Hepatocyte (in vitro differentiated cells): ENCODE data around the gene KRT27. TPM values are rescaled to one million over a fixed set of nuclear protein-coding genes. Genes with fewer than 3 reads are reported as not detected.

ENCODE experiments used
- DNase-seq: peaks from one replicate; pipeline ENCODE4 v3.0.0-alpha.2; 2016; ENCODE audit warnings: low spot score
- H2AFZ ChIP-seq: fragments of 200-600 bp; sonication (generic); 2 replicates; pipeline ENCODE4 v1.6.0; 2016; ENCODE audit warnings: antibody characterized with exemption, mild to moderate bottlenecking
- H3K27ac ChIP-seq: fragments of 200-600 bp; sonication (generic); 2 replicates; pipeline ENCODE4 v1.5.1; 2016; ENCODE audit warnings: mild to moderate bottlenecking
- H3K27me3 ChIP-seq: fragments of 200-600 bp; sonication (generic); 2 replicates; pipeline ENCODE4 v1.6.1; 2016
- H3K36me3 ChIP-seq: fragments of 200-600 bp; sonication (generic); replicated peaks from 2 replicates; pipeline ENCODE4 v1.5.1; 2016; ENCODE audit warnings: low read depth; ENCODE audit not compliant: insufficient read depth
- H3K4me1 ChIP-seq: fragments of 200-600 bp; sonication (generic); 2 replicates; pipeline ENCODE4 v1.5.1; 2016; ENCODE audit warnings: mild to moderate bottlenecking, moderate library complexity; ENCODE audit not compliant: insufficient read depth
- H3K4me2 ChIP-seq: fragments of 200-600 bp; sonication (generic); 2 replicates; pipeline ENCODE4 v1.6.0; 2016
- H3K4me3 ChIP-seq: fragments of 200-600 bp; sonication (generic); 2 replicates; pipeline ENCODE4 v1.5.1; 2016; ENCODE audit warnings: mild to moderate bottlenecking
- H3K79me2 ChIP-seq: fragments of 200-600 bp; sonication (generic); 2 replicates; pipeline ENCODE4 v1.6.0; 2017; ENCODE audit warnings: mild to moderate bottlenecking
- H3K9me2 ChIP-seq: fragments of 200-600 bp; sonication (generic); replicated peaks from 2 replicates; pipeline ENCODE4 v1.6.0; 2017; ENCODE audit warnings: mild to moderate bottlenecking; ENCODE audit not compliant: insufficient read depth
- H3K9me3 ChIP-seq: fragments of 200-600 bp; sonication (generic); 2 replicates; pipeline ENCODE4 v1.5.1; 2016; ENCODE audit warnings: low read depth, mild to moderate bottlenecking
- H4K20me1 ChIP-seq: fragments of 200-600 bp; sonication (generic); 2 replicates; pipeline ENCODE4 v1.6.0; 2016; ENCODE audit warnings: mild to moderate bottlenecking; ENCODE audit not compliant: insufficient read depth, poor library complexity, severe bottlenecking
- EZH2 ChIP-seq: fragments of 200-600 bp; sonication (generic); IDR thresholded peaks from 2 replicates; pipeline ENCODE4 v1.6.1; 2016; ENCODE audit warnings: antibody characterized with exemption, mild to moderate bottlenecking, borderline replicate concordance
- EZH2phosphoT487 ChIP-seq: fragments of 200-600 bp; sonication (generic); IDR thresholded peaks from one replicate; pipeline ENCODE4 v1.6.1; 2018; ENCODE audit warnings: antibody characterized with exemption, mild to moderate bottlenecking, low read depth, moderate library complexity; ENCODE audit not compliant: unreplicated experiment, severe bottlenecking
- WGBS: methylation state at CpG from one replicate; pipeline ENCODE4 v1.1.6; 2016; ENCODE audit warnings: low lambda C conversion rate; ENCODE audit errors: missing lambda C conversion rate; 5-methylcytosine and 5-hydroxymethylcytosine counted together
- polyA plus RNA-seq: library from polyadenylated mRNA; unstranded; fragments of >200 nt; fragmentation: Nextera tagmentation; extraction: Ambion mirVana; gene quantifications from 2 replicates; pipeline ENCODE4 v1.2.1, GENCODE V29; 2016
- total RNA-seq: library from RNA; depleted of rRNA; stranded (reverse); fragments of >200 nt; gene quantifications from 2 replicates; pipeline ENCODE4 v1.2.3, GENCODE V29; 2014
- TF ChIP-seq, protein P1 (sequence below): fragments of 200-600 bp; sonication (generic); IDR thresholded peaks from 2 replicates; pipeline ENCODE4 v1.5.1; 2016; ENCODE audit warnings: antibody characterized with exemption, mild to moderate bottlenecking; ENCODE audit not compliant: poor library complexity

KRT27 gene
- total and polyA plus RNA-seq, 2 experiments from 2014 or later = not detected

DNA sequence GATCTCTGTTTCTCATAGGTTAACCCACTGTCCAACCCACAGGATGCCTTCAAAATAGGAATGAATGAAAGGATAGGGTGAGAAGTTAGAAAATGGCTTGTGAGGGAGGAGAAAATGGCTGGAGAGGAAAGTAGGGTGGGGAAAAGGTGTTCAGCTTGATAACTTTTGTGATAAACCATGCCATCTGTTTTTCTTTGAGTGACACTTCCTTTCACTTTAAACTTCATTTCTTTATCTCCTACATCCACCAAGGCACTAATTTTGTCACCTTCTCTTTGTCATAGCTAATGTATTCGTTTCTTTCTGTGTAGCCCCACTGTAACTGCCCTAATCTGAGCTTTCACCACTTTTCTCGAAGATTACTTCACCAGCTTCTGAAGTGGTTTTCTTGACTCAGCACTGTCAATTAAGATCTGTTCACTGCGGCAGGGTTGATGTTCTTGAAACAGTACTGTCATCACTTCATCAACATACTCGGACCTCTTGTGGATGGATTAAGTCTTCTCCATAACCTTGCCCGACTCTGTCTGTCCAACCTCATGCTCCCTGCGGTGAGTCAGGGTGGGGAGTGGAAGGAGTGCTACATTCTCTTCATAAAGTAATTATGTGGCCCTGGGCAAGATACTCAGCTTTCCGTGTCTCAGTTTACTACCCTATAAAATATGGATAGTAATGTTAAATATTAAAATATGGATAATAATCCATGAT lies 45.5 kb upstream of the KRT27 start:
- Histone ChIP-seq H3K36me3 (no peaks in the 10 kb centered on the region), H3K9me3 (no peaks in the 10 kb centered on the region), H3K9me2 (no peaks in the 10 kb centered on the region), H3K4me2 (no peak overlapping the region), H3K4me3 (no peak overlapping the region), H4K20me1 (no peaks in the 10 kb centered on the region), H3K27me3 (no peaks in the 10 kb centered on the region), H3K4me1 (no peaks in the 10 kb centered on the region), H3K79me2 (peaks cover 16% of the 10 kb centered on the region), H2AFZ (no peak overlapping the region), H3K27ac (no peak overlapping the region)
- 78% methylated on average over 7 of the region's 7 CpGs for WGBS
- DNase-seq = no peak
- TF ChIP-seq, protein P1, sequence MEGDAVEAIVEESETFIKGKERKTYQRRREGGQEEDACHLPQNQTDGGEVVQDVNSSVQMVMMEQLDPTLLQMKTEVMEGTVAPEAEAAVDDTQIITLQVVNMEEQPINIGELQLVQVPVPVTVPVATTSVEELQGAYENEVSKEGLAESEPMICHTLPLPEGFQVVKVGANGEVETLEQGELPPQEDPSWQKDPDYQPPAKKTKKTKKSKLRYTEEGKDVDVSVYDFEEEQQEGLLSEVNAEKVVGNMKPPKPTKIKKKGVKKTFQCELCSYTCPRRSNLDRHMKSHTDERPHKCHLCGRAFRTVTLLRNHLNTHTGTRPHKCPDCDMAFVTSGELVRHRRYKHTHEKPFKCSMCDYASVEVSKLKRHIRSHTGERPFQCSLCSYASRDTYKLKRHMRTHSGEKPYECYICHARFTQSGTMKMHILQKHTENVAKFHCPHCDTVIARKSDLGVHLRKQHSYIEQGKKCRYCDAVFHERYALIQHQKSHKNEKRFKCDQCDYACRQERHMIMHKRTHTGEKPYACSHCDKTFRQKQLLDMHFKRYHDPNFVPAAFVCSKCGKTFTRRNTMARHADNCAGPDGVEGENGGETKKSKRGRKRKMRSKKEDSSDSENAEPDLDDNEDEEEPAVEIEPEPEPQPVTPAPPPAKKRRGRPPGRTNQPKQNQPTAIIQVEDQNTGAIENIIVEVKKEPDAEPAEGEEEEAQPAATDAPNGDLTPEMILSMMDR = no peak
- TF ChIP-seq EZH2 = no peak
- TF ChIP-seq EZH2phosphoT487 = no peak

DNA sequence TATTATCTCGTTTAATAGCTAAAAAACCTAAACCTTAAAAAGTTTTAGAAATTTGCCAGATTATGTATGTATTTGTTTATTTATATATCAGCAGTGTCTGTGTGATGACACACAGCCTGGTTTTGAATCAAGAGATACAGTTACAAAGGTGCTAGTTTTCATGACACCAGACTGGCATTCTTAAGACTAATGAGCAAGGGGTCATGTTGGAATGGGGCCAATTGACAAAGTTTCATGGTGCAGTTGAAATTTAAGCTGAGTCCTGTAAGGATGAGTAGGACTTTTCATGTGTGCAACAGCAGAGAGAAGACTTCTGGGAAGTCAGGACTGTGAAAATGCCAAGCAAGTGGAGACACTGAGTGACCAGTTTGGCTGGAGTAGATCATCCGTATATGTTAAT lies 43.2 kb upstream of the KRT27 start:
- Histone ChIP-seq H3K4me3 (no peak overlapping the region), H3K27ac (no peak overlapping the region), H4K20me1 (no peaks in the 10 kb centered on the region), H3K27me3 (no peaks in the 10 kb centered on the region), H3K36me3 (no peaks in the 10 kb centered on the region), H3K4me2 (no peak overlapping the region), H3K79me2 (peaks cover 20% of the 10 kb centered on the region), H3K9me3 (no peaks in the 10 kb centered on the region), H3K9me2 (no peaks in the 10 kb centered on the region), H3K4me1 (no peaks in the 10 kb centered on the region), H2AFZ (no peak overlapping the region)
- TF ChIP-seq EZH2 = no peak
- TF ChIP-seq, protein P1 = no peak
- TF ChIP-seq EZH2phosphoT487 = no peak
- no peak for DNase-seq
- 89% methylated on average over 2 of the region's 2 CpGs for WGBS

DNA sequence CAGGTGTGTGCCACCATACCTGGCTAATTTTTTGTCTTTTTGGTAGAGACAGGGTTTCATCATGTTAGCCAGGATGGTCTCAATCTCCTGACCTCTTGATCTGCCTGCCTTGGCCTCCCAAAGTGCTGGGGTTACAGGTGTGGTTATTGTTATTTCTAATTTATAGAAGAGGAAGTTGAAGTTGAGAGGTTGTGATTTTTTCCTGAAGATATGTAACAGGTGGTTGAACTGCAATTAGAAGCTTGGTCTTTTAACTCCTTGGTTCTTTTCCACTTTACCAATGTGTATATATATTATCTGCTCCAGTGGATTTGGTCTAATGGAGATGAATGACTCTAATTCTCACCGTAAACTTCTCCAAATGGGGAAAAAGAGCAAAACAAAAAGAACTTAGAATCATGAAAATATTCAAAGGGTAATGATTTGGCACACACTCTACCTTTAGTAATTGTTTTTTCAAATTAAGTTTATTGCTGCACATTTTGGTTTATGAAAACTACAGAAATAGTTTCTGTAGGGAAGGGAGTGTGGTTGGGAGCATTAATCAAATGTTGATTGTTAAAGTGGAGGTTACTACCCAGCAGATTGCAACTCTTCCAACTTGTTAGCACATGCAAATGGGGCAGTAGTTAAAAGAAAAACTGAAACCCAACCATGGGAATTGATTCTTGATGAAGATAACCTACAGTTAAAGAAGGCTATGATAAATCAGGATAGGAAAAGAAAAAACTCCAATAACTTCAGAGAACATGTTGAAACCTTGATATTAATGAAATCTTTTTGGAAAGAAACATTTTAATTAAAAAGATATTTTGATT lies 41.9 kb upstream of the KRT27 start:
- no peak overlapping the region for H3K4me3 ChIP-seq
- TF ChIP-seq, protein P1 = no peak
- TF ChIP-seq EZH2 (no peak), EZH2phosphoT487 (no peak)
- no peak for DNase-seq
- no peaks in the 10 kb centered on the region for H3K27me3 ChIP-seq
- H3K36me3 ChIP-seq = no peaks in the 10 kb centered on the region
- H3K79me2 ChIP-seq = peaks cover 29% of the 10 kb centered on the region
- peaks cover 10% of the 10 kb centered on the region for H3K4me1 ChIP-seq
- no peaks in the 10 kb centered on the region for H3K9me3 ChIP-seq
- H2AFZ ChIP-seq = no peak overlapping the region
- H3K9me2 ChIP-seq = no peaks in the 10 kb centered on the region
- 94% methylated on average over 1 of the region's 1 CpG for WGBS
- no peak overlapping the region for H3K4me2 ChIP-seq
- H3K27ac ChIP-seq = no peak overlapping the region
- no peaks in the 10 kb centered on the region for H4K20me1 ChIP-seq
